GM19099 (cell line): ENCODE measurements around the gene SLC38A10.

Experiments
- POLR2A ChIP-seq: IDR thresholded peaks from 3 replicates; pipeline ENCODE4 v1.6.1; 2011; ENCODE audit warnings: low read depth; ENCODE audit not compliant: insufficient read length; ENCODE audit errors: extremely low read depth

Gene SLC38A10

GRCh38 chr17:81219476-81220180 lies 75.5 kb downstream of the SLC38A10 start:
- no peak for TF ChIP-seq POLR2A

DNA sequence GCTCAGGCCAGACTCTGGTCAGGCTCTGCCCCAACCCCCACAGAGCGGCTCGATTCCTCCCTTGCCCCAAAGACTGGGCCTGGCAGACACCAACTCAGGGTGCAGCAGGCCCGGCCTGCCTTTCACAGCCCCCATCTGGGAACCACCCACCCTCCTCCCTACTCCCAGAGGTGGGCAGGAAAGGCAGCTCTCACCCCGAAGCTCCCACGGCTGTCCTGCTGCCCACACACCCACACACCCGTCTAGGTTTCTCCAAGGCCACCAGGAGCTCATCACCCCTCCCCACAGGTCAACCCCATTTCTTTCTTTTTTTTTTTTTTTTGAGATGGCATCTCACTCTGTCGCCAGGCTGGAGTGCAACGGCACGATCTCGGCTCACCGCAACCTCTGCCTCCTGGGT lies 76.1 kb downstream of the SLC38A10 start:
- no peak for TF ChIP-seq POLR2A

GRCh38 chr17:81218459-81218858 lies 76.6 kb downstream of the SLC38A10 start:
- no peak for TF ChIP-seq POLR2A

GRCh38 chr17:81217491-81217890 lies 77.6 kb downstream of the SLC38A10 start:
- no peak for TF ChIP-seq POLR2A

DNA sequence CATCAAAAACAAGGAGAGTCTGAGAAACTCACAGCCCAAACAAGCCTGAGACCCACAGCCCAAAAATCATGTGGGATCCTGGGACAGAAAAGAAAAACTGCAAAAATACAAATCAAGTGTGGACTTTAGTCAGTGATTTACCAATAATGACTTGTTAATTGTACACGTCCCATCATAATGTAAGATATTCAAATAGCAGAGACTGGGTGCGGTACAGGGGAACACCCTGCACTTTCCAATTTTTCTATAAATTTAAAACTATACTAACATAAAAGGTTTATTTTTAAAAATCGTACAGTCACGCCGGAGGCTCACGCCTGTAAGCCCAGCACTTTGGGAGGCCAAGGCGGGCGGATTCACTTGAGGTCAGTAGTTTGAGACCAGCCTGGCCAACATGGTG lies 81.1 kb downstream of the SLC38A10 start:
- no peak for TF ChIP-seq POLR2A

- no peak for TF ChIP-seq POLR2A
Measured at GRCh38 chr17:81212365-81212764, 82.7 kb downstream of the SLC38A10 start.

GRCh38 chr17:81210868-81211267 lies 84.2 kb downstream of the SLC38A10 start:
- TF ChIP-seq POLR2A = no peak

DNA sequence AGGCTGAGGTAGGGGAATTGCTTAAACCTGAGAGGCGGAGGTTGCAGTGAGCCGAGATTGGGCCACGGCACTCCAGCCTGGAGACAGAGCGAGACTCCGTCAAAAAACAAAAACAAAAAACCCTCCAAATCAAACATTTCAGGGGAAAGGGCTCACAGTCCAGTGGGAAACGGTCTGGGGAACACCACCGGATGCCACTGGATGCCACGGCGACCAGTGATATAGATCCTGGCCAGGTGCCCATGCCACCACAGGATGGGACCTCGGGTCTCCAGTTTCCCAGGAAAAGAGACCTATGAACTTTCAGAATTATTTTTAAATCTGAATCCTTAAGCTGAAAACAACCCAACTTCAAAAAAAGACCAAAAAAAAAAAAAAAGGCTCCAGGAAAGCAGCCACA lies 84.6 kb downstream of the SLC38A10 start:
- TF ChIP-seq POLR2A = no peak

DNA sequence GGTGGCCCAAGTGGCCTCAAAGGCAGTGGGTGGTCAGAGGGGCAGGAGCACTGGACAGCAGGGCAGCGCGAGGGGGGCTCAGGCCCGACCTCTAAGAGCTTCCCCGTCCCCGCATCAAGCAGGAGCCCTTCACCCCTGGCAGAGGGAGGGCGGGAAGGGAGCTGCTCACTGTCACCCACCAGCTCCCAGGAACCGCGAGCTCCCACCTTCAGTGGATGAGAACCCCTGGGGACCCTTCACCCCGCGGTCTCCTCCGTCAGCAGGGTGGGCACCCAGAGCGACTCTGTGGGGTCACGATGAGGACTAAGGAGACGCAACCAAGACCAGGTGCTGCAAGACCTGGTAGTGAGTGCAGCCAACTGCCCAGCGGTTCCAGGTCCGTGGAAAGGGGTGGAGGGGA lies 86.0 kb downstream of the SLC38A10 start:
- TF ChIP-seq POLR2A = no peak

GRCh38 chr17:81208651-81209050 lies 86.5 kb downstream of the SLC38A10 start:
- no peak for TF ChIP-seq POLR2A

DNA sequence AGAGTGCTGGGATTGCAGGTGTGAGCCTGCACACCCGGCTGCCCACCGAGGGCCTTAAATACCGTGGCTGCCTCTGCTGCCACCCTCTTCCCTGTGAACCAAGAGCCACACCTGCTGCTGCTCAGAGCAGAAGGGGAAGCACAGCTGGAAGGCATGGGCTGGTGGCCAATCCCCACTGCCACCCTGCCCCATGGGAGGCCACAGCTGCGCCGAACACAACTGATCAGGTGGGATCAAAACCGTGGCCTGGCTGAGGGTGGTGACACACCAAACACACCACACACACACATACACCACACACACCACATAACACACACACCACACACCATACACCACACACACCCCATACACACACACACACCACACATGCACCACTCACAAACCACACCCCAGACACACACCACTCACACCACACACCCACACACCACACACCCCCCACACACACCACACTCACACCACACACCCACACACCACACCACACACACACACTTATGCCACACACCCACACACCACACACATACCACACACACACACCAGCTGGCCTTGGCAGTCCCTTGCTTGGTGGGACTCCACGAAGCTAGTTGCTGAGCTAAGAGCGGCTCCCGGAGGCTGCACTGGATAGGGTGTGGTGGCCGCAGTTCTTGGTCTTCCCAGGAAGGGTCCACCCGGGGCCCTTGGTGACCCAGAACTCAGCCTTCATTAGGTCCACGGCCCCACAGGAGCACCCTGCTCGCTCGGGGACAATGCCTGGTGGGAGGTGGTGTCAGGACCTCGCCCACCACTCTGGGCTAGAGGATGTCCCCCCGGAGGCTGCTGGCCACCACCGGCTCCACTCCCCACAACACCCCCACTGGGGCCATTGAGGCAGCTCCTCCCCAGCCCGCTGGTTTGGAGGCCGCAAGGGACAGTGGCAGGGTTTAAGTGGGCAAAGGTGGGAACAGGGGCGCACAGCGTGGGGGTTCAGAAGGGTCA lies 87.2 kb downstream of the SLC38A10 start:
- TF ChIP-seq POLR2A = no peak

DNA sequence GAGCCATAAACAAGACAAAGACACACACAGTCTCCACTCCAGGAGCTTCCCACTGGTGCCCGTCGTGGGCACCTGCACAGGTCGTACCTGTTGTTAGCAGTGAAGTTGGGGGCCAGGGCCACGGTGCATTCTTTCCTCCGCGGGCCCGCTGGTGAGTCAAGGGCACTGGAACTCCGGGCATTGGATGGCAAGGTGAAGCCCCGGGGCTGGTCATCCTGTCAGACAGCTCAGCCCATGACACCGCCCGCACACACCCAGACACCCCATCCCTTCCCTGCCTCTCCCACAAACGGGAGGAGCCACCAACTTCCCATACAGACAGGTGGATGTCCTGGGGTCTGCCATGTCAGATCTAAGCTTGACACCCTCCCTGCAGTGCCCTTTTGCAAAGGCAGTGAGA lies 88.5 kb downstream of the SLC38A10 start:
- TF ChIP-seq POLR2A = no peak

DNA sequence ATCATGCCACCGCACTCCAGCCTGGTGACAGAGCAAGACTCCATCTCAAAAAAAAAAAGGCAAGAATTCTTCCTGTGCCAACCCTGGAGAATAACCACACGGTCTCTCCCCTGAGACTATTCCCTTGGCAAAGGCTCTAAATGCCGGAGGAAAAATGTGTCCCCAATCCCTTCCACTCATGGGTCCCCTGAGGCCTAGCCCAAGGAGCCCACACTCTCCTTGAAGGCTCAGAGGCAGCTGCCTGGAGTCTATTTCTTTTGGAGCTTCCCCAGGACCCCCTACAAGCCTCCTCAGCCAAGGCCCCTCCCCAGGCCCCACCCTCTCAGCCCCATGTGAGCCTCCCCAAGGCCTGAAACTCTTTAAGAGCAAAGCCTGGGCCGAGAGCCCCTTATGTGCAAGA lies 88.9 kb downstream of the SLC38A10 start:
- TF ChIP-seq POLR2A = no peak

- no peak for TF ChIP-seq POLR2A
Measured at GRCh38 chr17:81204578-81204977, 90.5 kb downstream of the SLC38A10 start.

GRCh38 chr17:81203136-81203535 lies 92.0 kb downstream of the SLC38A10 start:
- no peak for TF ChIP-seq POLR2A

- TF ChIP-seq POLR2A = no peak
Measured at GRCh38 chr17:81202318-81202717, 92.8 kb downstream of the SLC38A10 start.
